Placental epithelial cell (primary cell): Measurements from ENCODE around the gene KCNB1. TPM values are rescaled to one million over a fixed set of nuclear protein-coding genes. Genes with fewer than 3 reads are reported as not detected.

Experiments used
- total RNA-seq: library from RNA; depleted of rRNA; stranded (reverse); fragments of >200 nt; gene quantifications from 2 replicates; pipeline ENCODE4 v1.2.3, GENCODE V29; 2012

KCNB1 gene
- not detected in 2 replicates for total RNA-seq

GRCh38 chr20:49482621-49483017, at the start of gene KCNB1:
Gene KCNB1 (minus strand): TSS chr20:49482668. CDS start chr20:49482480, 188 bp downstream.

Other genes with a start within 250 kb of the KCNB1 start
- 32.3 and 32.6 TPM in 2 replicates for gene ZNFX1, start 204.6 kb downstream of the KCNB1 start, total RNA-seq
- gene PTGIS, start 85.5 kb upstream of the KCNB1 start, total RNA-seq, result 0.11 and 0.39 TPM in 2 replicates
- 16.6 and 18.1 TPM in 2 replicates for gene B4GALT5, start 231.2 kb upstream of the KCNB1 start, total RNA-seq